Thoracic aorta (tissue), 2 donors: ENCODE measurements around the gene WDR48. TPM values are rescaled to one million over a fixed set of nuclear protein-coding genes. Genes with fewer than 3 reads are reported as not detected.

Experiments
- ATAC-seq: fragments of 150-250 bp; one replicate; pipeline ENCODE4 v1.8.0; 2017; ENCODE audit warnings: low read depth; ENCODE audit not compliant: insufficient number of reproducible peaks, low FRiP score
- DNase-seq: peaks from one replicate; pipeline ENCODE4 v3.0.0-alpha.2; 2020; ENCODE audit warnings: low spot score
- H3K27ac ChIP-seq, 2 donors: fragments of 200-600 bp; sonication (generic); 1 replicate in 1 of 2; 2 replicates in 1 of 2; pipeline ENCODE4 v1.5.1; 2016; ENCODE audit warnings: mild to moderate bottlenecking in 2 of 2, moderate library complexity in 2 of 2
- H3K27me3 ChIP-seq: fragments of 200-600 bp; sonication (generic); replicated peaks from 2 replicates; pipeline ENCODE4 v1.6.0; 2016; ENCODE audit warnings: mild to moderate bottlenecking; ENCODE audit not compliant: insufficient read depth
- H3K36me3 ChIP-seq: fragments of 200-600 bp; sonication (generic); one replicate; pipeline ENCODE4 v1.5.1; 2016
- H3K4me1 ChIP-seq, 2 donors: fragments of 200-600 bp; sonication (generic); 1 replicate in 1 of 2; 2 replicates in 1 of 2; pipeline versions ENCODE4 v1.5.1 to v1.6.0; 2016; ENCODE audit warnings: low read depth in 2 of 2, mild to moderate bottlenecking in 1 of 2; ENCODE audit not compliant: control insufficient read depth in 1 of 2
- H3K4me3 ChIP-seq: fragments of 200-600 bp; sonication (generic); 2 replicates; pipeline ENCODE4 v1.5.1; 2016; ENCODE audit warnings: mild to moderate bottlenecking
- H3K9me3 ChIP-seq: fragments of 200-600 bp; sonication (generic); 2 replicates; pipeline ENCODE4 v1.5.1; 2016
- CTCF ChIP-seq: fragments of 200-600 bp; sonication (generic); IDR thresholded peaks from one replicate; pipeline ENCODE4 v1.5.1; 2019; ENCODE audit warnings: antibody characterized with exemption
- total RNA-seq, 2 donors: library from RNA; depleted of rRNA; stranded (reverse); fragments of >200 nt; gene quantifications; one replicate each; pipeline versions ENCODE4 v1.1.0 to v1.2.3, GENCODE V29; 2016

The WDR48 gene
- total RNA-seq, 2 donors from 2014 or later: 17.7 to 29.9 TPM

GRCh38 chr3:39107388-39108199 lies 55.8 kb downstream of the WDR48 start, which contains the start of the genes GORASP1 and TTC21A:
Gene GORASP1 (minus strand): TSS chr3:39107627. CDS start chr3:39107541, 86 bp downstream.
Gene TTC21A (plus strand): TSS chr3:39107680. CDS start chr3:39107838, 158 bp downstream.
- no peaks in the 10 kb centered on the region for H3K36me3 ChIP-seq
- ATAC-seq: peak; percentile 76
- H3K27ac ChIP-seq: peak within 1 kb of the TSS; percentile 96 to 97
- peaks cover 14 to 48% of the 10 kb centered on the region in 2 donors for H3K4me1 ChIP-seq
- no peak for TF ChIP-seq CTCF
- no peaks in the 10 kb centered on the region for H3K9me3 ChIP-seq
- H3K4me3 ChIP-seq: peak within 1 kb of the TSS; percentile 96
- H3K27me3 ChIP-seq: no peaks in the 10 kb centered on the region
- peak; percentile 58 for DNase-seq

- no peak for ATAC-seq
- H3K27me3 ChIP-seq: no peaks in the 10 kb centered on the region
- no peak for TF ChIP-seq CTCF
- peaks cover 14 to 44% of the 10 kb centered on the region in 2 donors for H3K4me1 ChIP-seq
- peak overlapping the region; percentile 96 to 97 for H3K27ac ChIP-seq
- H3K36me3 ChIP-seq: no peaks in the 10 kb centered on the region
- peak overlapping the region; percentile 96 for H3K4me3 ChIP-seq
- H3K9me3 ChIP-seq: no peaks in the 10 kb centered on the region
- DNase-seq: no peak
These were observed 56.4 kb downstream of the WDR48 start for GRCh38 chr3:39108200-39108710.

- no peak overlapping the region for H3K27ac ChIP-seq
- H3K27me3 ChIP-seq: no peaks in the 10 kb centered on the region
- TF ChIP-seq CTCF: no peak
- no peaks in the 10 kb centered on the region for H3K9me3 ChIP-seq
- H3K36me3 ChIP-seq: no peaks in the 10 kb centered on the region
- DNase-seq (no peak), ATAC-seq (no peak)
- H3K4me1 ChIP-seq: peaks cover 11 to 35% of the 10 kb centered on the region in 2 donors
- H3K4me3 ChIP-seq: no peak overlapping the region
These were observed 57.3 kb downstream of the WDR48 start for GRCh38 chr3:39109086-39109485.

GRCh38 chr3:39110041-39110639 lies 58.3 kb downstream of the WDR48 start:
- Histone ChIP-seq H3K9me3 (no peaks in the 10 kb centered on the region), H3K27me3 (no peaks in the 10 kb centered on the region), H3K36me3 (no peaks in the 10 kb centered on the region), H3K4me3 (no peak overlapping the region), H3K4me1 (peaks cover 11 to 25% of the 10 kb centered on the region in 2 donors), H3K27ac (no peak overlapping the region)
- TF ChIP-seq CTCF: no peak
- DNase-seq (no peak), ATAC-seq (no peak)

GRCh38 chr3:39112113-39112512 lies 60.3 kb downstream of the WDR48 start:
- no peak for DNase-seq
- H3K27me3 ChIP-seq: no peaks in the 10 kb centered on the region
- ATAC-seq: no peak

More at GRCh38 chr3:39112113-39112512, 60.3 kb downstream of the WDR48 start:
- Histone ChIP-seq H3K36me3 (no peaks in the 10 kb centered on the region), H3K4me3 (no peak overlapping the region), H3K27ac (no peak overlapping the region), H3K9me3 (no peaks in the 10 kb centered on the region), H3K4me1 (peaks cover 0 to 12% of the 10 kb centered on the region in 2 donors)
- no peak for TF ChIP-seq CTCF
